HG03565 (cell line): ENCODE measurements around the gene INTS6.

Experiments used
- ATAC-seq: cut with Tn5 transposase; IDR thresholded peaks from one replicate; pipeline ENCODE4 v1.9.1; 2021; ENCODE audit warnings: mild to moderate bottlenecking, moderate library complexity; ENCODE audit not compliant: unreplicated experiment

Gene INTS6

DNA sequence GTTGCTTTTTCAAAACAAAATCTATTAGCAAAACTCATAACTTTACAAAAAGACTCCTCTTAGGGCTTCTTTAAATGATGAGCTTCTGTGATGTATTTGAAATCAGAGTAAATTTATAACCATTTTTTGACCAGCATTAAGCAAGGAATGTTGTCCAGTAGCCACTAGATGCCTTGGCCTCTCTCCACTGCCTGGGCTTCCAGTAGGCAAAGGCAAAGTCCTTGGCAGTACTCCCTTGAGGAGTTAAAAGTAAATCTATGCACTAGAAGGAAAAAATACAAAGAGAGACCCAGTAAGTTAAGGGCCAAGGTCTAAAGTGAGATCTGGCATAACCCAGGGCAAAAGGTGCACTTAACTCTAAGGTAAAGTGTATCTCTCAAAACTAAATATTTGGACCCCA, 103.8 kb downstream of the INTS6 start:
- no peak for ATAC-seq

DNA sequence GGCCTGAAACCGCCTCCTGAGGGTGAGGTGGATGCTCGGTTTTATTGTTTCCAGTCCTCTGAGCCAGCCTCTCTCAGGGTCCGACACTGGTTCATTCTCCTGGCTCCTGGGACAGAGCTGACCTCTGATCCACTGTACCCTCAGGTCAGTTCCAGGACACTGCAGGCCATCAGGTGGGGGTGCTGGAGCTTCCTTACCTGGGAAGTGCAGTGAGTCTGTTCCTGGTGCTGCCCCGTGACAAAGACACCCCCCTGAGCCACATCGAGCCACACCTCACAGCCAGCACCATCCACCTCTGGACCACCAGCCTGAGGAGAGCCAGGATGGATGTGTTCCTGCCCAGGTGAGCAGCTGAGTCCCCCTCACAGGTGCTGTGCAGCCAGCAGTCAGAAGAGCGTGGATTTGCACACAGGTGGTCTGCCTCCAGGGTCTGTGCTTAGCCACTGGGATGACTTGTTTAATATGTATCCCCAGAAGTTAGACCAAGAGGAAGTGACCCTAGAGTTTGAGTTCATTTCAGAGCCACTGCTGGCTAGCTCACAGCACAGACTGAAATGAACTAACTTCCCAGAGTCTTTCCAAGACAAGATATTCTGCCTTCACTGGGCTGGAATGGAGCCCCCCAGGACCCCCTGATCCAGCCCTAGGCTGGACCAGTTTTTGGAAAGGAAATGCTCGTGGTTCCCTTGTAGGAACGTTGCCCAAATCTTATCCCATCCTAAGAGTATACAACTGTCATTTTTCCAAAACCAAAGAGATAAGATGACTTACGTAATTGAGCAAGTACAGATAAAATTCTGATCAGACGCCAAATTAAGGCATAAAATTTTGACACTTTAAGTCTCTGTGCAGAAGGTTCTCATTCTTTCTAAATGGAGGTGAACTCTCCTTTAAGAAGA, 104.5 kb downstream of the INTS6 start:
- ATAC-seq, result no peak

GRCh38 chr13:51347099-51347498, 105.7 kb downstream of the INTS6 start:
- ATAC-seq, result no peak

DNA sequence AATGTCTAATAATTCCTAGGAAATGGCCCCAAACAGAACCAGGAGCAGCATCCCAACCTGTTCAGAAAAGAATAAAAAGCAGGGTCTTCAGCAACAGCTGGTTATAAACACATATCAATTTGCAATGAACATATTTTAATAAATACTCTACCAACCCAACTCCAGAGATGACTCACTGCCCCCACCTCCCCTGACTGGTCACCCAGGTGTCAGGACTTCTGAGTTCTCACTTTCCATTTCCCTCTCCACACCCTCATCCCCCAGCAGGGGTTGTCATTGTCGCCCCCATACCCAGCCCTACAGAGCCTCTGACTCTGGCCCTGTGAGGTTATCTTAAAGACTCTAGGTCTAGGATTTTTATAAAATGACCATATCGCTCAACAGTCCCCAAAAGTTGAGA, 106.4 kb downstream of the INTS6 start:
- no peak for ATAC-seq

DNA sequence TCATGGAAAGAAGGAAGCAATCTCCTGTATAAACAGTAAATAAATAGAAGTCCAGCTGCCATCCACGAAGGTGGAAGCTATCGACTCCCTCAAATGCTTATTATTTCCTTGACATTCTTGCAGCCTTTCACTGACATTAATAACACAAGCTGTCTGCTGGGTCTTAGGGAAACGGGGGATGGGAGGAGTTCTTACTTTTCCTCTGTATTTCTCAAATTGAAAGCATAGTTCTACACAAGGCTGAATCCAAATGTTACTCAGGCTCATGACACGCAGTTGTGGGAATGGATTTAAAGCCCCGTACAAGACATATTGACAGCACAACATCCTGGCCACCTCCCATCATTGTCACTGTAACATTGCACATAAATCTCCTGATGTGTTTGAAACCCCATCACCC, 109.4 kb downstream of the INTS6 start:
- ATAC-seq, result no peak

GRCh38 chr13:51342706-51343105, 110.1 kb downstream of the INTS6 start:
- no peak for ATAC-seq

GRCh38 chr13:51341791-51342190, 111.0 kb downstream of the INTS6 start:
- no peak for ATAC-seq

- no peak for ATAC-seq
These were observed 111.6 kb downstream of the INTS6 start for GRCh38 chr13:51341232-51341631.

- ATAC-seq, result no peak
These were observed 112.7 kb downstream of the INTS6 start for GRCh38 chr13:51339952-51340732.

DNA sequence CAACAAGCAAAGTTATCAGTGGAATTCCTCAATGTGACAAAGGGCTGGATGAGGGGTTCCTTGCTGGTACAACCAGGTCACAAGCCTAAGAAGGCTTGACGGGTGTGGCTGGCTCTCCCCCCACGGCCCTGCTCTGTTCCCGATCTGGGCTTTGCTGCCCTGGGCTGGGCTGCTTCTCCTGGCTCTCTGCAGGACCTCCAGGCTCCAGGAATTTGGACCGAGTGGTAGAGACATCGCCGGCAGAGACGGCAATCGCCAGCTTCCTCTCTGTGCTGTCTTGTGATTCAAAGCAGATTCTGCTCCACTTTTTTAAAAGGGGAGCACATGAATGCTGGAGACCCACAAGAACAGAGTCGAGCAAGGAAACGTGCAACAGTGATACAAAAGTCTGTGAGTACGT, 113.5 kb downstream of the INTS6 start, which contains the start of gene SERPINE3:
Gene SERPINE3 (plus strand): TSS at position 338 of the 400 bp plus-strand sequence. CDS start 1,401 bp downstream, outside the sequence.
- ATAC-seq, result no peak

DNA sequence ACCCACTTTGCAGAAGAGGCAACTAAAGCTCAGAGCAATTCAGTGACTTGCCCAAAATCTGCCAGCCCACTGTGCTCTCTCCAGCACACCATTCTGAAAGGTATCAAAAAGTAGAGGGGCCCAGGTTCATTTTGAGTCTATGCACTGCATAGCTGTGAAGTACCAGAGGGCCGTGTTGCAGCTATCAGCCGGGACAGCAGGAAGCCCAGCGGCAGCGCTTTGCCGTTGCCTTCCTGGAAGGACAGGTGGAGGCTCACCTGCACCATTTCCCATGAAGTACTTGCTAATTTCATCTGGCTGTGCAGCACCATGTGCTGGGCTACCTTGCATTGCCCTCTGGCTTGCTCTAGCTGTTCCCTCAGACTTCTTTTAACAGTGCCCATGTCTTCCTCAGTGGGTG, 116.1 kb downstream of the INTS6 start:
- no peak for ATAC-seq

DNA sequence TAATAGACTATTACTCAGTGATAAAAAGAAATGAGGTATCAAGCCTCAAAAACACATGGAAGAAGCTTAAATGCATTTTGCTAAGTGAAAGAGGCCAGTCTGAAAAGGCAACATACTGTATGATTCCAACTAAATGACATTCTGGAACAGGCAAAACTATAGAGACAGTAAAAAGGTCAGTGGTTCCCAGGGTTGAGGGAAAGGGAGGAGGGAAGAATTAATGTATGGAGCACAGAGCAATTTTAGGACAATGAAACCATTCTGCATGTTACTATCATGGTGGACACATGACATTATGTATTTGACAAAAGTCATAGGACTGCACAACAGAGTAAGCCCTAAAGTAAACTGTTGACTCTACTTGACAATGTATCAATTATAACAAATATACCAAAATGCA, 119.0 kb downstream of the INTS6 start:
- no peak for ATAC-seq

DNA sequence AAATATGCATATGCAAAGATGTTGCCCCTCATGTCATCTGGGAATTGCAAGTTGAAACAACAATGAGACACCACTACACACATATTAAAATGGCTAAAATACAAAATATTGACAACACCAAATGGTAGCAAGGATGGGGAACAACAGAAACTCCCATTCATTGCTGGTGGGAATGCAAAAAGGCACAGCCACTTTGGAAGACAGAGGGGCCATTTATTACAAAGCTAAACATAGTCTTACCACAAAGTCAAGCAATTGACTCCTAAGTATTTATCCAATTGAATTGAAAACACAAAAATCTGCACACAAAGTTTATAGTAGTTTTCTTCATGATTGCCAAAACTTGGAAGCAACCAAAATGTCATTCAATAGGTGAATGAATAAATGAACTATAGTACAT, 119.4 kb downstream of the INTS6 start:
- ATAC-seq, result no peak

GRCh38 chr13:51332566-51333361, 120.1 kb downstream of the INTS6 start:
- no peak for ATAC-seq

DNA sequence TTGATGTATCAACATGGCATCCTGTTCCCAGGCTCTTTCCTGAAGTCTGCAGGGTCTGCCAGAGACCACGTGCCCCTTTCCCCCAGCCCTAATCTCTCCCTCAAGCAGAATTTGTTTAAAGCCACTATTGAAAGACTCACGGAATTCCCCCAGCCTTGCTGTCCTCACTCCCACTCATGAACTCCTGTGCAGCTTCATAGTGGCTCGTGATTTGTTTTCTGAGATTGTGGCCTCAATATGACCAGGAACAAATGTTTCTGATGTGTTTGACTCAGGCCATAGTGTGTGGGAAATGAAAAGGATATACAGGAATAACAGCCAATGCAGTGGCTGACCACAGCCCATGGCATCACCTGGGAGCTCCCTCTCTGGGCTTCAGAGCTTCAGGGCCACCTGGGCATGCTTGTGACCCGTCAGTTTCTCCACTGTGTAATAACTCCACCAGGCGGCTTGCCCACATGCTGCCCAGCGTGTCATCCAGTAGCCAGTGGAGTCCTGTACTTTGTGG, 121.4 kb downstream of the INTS6 start:
- no peak for ATAC-seq

- ATAC-seq, result peak; percentile 43
These were observed 122.0 kb downstream of the INTS6 start for GRCh38 chr13:51330791-51331190.

GRCh38 chr13:51329606-51330005, 123.2 kb downstream of the INTS6 start:
- ATAC-seq, result no peak

DNA sequence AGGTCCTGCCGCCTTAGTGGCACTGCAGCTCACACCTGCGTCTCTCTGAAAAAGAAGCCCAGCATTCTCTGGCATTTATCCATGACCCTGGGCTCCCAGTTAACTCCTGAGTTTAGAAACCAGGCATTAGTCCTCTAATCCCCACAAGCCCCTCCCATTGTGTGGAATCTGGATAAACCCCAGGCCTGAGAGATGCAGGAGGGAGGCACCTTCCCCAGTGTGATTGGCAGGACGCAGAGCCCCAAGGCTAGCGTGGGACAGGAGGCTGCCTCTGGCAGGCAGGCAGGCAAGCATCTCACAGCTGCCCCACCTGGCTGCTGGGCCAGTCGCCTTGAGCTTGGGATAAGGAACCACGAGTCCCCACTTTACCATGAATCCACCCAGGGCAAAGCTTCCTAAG, 124.3 kb downstream of the INTS6 start:
- no peak for ATAC-seq

DNA sequence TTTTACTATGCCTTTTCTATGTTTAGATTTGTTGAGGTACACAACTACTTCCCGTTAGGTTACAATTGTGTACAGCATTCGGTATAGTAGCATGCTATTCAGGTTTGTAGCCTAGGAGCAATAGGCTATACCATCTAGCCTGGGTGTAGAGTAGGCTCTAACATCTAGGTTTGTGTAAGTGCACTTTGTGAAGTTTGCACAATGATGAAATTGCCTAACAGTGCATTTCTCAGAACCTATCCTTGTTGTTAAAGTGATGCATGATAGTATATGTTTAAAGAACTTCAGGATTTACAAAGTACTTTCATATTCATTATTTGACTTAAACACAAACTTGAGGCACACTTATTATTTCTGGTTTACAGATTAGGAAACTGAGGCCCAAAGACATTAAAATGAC, 124.9 kb downstream of the INTS6 start:
- no peak for ATAC-seq

DNA sequence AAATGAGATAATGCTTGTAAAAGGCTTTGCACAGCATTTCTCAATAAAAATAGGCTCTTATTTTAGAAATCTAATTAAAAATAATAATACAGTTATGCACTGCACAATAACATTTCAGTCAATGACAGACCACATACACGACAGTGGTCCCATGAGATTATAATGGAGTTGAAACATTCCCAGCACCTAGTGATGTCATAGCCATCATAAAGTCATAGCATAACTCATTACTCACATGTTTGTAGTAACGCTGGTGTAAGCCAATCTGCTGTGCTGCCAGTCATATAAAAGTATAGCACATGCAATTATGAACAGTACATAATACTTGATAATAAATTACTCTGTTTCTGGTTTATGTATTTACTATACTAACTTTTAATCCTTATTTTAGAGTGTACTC, 126.1 kb downstream of the INTS6 start:
- ATAC-seq, result no peak

- no peak for ATAC-seq
These were observed 127.0 kb downstream of the INTS6 start for GRCh38 chr13:51325837-51326236.
